Stimulated activated CD8-positive, alpha-beta memory T cell treated with anti-CD3 and anti-CD28 coated beads, Interleukin-4, amount 100 ng/mL, for 48 hours (primary cell): ENCODE results near the gene MAGI1.

Experiments used
- DNase-seq: peaks from one replicate; pipeline ENCODE4 v3.0.0-alpha.2; 2020

The MAGI1 gene

GRCh38 chr3:65938676-65939075 lies 100.0 kb downstream of the MAGI1 start:
- DNase-seq = no peak

GRCh38 chr3:65938147-65938546 lies 100.6 kb downstream of the MAGI1 start:
- no peak for DNase-seq

GRCh38 chr3:65936908-65937638 lies 101.6 kb downstream of the MAGI1 start:
- DNase-seq = peak; percentile 23

- no peak for DNase-seq
These were observed 103.0 kb downstream of the MAGI1 start for GRCh38 chr3:65935724-65936123.

GRCh38 chr3:65930648-65931047 lies 108.1 kb downstream of the MAGI1 start:
- no peak for DNase-seq

- DNase-seq = no peak
These were observed 110.6 kb downstream of the MAGI1 start for GRCh38 chr3:65928110-65928509.

GRCh38 chr3:65927576-65927975 lies 111.1 kb downstream of the MAGI1 start:
- DNase-seq = no peak

- no peak for DNase-seq
These were observed 113.3 kb downstream of the MAGI1 start for GRCh38 chr3:65925254-65925954.

- no peak for DNase-seq
These were observed 114.0 kb downstream of the MAGI1 start for GRCh38 chr3:65924762-65925161.

GRCh38 chr3:65922441-65922840 lies 116.3 kb downstream of the MAGI1 start:
- DNase-seq = no peak

GRCh38 chr3:65919826-65920225 lies 118.9 kb downstream of the MAGI1 start:
- DNase-seq = no peak

- no peak for DNase-seq
These were observed 123.2 kb downstream of the MAGI1 start for GRCh38 chr3:65915477-65915876.

- DNase-seq = no peak
These were observed 123.9 kb downstream of the MAGI1 start for GRCh38 chr3:65914740-65915367.

GRCh38 chr3:65914032-65914739 lies 124.5 kb downstream of the MAGI1 start:
- DNase-seq = no peak

- no peak for DNase-seq
These were observed 126.1 kb downstream of the MAGI1 start for GRCh38 chr3:65912647-65913046.

GRCh38 chr3:65908588-65908987 lies 130.1 kb downstream of the MAGI1 start:
- DNase-seq = no peak

- no peak for DNase-seq
These were observed 131.2 kb downstream of the MAGI1 start for GRCh38 chr3:65907232-65908130.

- DNase-seq = no peak
These were observed 132.9 kb downstream of the MAGI1 start for GRCh38 chr3:65905771-65906170.

GRCh38 chr3:65904016-65904415 lies 134.7 kb downstream of the MAGI1 start:
- DNase-seq = no peak

GRCh38 chr3:65902304-65902793 lies 136.4 kb downstream of the MAGI1 start:
- no peak for DNase-seq

GRCh38 chr3:65901226-65901625 lies 137.5 kb downstream of the MAGI1 start:
- no peak for DNase-seq

- no peak for DNase-seq
These were observed 139.5 kb downstream of the MAGI1 start for GRCh38 chr3:65899226-65899625.
